Ishikawa (cell line): ENCODE results near the gene AHI1.

Source experiments
- CEBPB ChIP-seq: IDR thresholded peaks from 2 replicates; pipeline ENCODE4 v1.6.1; 2012
- CREB1 ChIP-seq: IDR thresholded peaks from 2 replicates; pipeline ENCODE4 v1.6.1; 2012; ENCODE audit warnings: low read depth
- EGR1 ChIP-seq: IDR thresholded peaks from 2 replicates; pipeline ENCODE4 v1.6.1; 2012
- EP300 ChIP-seq: IDR thresholded peaks from 2 replicates; pipeline ENCODE4 v1.6.1; 2012; ENCODE audit warnings: borderline replicate concordance
- FOXM1 ChIP-seq: IDR thresholded peaks from 2 replicates; pipeline ENCODE4 v1.6.1; 2012; ENCODE audit warnings: low read depth, borderline replicate concordance
- MAX ChIP-seq: IDR thresholded peaks from 2 replicates; pipeline ENCODE4 v1.6.1; 2012
- NFIC ChIP-seq: IDR thresholded peaks from 2 replicates; pipeline ENCODE4 v1.6.1; 2012
- RAD21 ChIP-seq: IDR thresholded peaks from 2 replicates; pipeline ENCODE4 v1.6.1; 2012; ENCODE audit warnings: low read depth
- REST ChIP-seq: IDR thresholded peaks from 2 replicates; pipeline ENCODE4 v1.6.1; 2012; ENCODE audit warnings: low read depth, mild to moderate bottlenecking
- TAF1 ChIP-seq: IDR thresholded peaks from 2 replicates; pipeline ENCODE4 v1.6.1; 2012; ENCODE audit warnings: low read depth, mild to moderate bottlenecking
- TCF12 ChIP-seq: IDR thresholded peaks from 2 replicates; pipeline ENCODE4 v1.6.1; 2012; ENCODE audit warnings: low read depth
- TEAD4 ChIP-seq: IDR thresholded peaks from 2 replicates; pipeline ENCODE4 v1.6.1; 2012
- USF1 ChIP-seq: IDR thresholded peaks from 2 replicates; pipeline ENCODE4 v1.6.1; 2012
- YY1 ChIP-seq: IDR thresholded peaks from 2 replicates; pipeline ENCODE4 v1.6.1; 2012; ENCODE audit warnings: low read depth
- ZBTB7A ChIP-seq: IDR thresholded peaks from 2 replicates; pipeline ENCODE4 v1.6.1; 2012; ENCODE audit warnings: low read depth

The AHI1 gene

GRCh38 chr6:135474362-135474761 lies 23.2 kb downstream of the AHI1 start:
- TF ChIP-seq REST (no peak), CREB1 (no peak), USF1 (no peak)

- TF ChIP-seq EGR1 (no peak), USF1 (no peak), NFIC (no peak), EP300 (no peak), YY1 (no peak), TCF12 (no peak), CREB1 (no peak), RAD21 (no peak), FOXM1 (no peak), ZBTB7A (no peak), TEAD4 (no peak), TAF1 (no peak), MAX (no peak), REST (no peak), CEBPB (no peak)
These were observed 31.6 kb downstream of the AHI1 start for GRCh38 chr6:135465903-135466302.

GRCh38 chr6:135465307-135465706 lies 32.2 kb downstream of the AHI1 start:
- TF ChIP-seq ZBTB7A (no peak), TAF1 (no peak), EGR1 (no peak), CREB1 (no peak), EP300 (no peak), TCF12 (no peak), RAD21 (no peak), MAX (no peak), REST (no peak)

GRCh38 chr6:135464634-135465033 lies 32.9 kb downstream of the AHI1 start:
- no peak for TF ChIP-seq TAF1
- no peak for TF ChIP-seq REST
- TF ChIP-seq ZBTB7A: no peak
- TF ChIP-seq CREB1: no peak
- no peak for TF ChIP-seq NFIC
- TF ChIP-seq CEBPB: no peak
- no peak for TF ChIP-seq USF1
- no peak for TF ChIP-seq TCF12
